ENCODE data around the gene LRP4.

The LRP4 gene

GRCh38 chr11:46845740-46846509, 72.4 kb downstream of the LRP4 start, which contains the start of gene CKAP5:
Gene CKAP5, minus strand, starts transcription at chr11:46846280. Its CDS starts 25,049 bp downstream, at chr11:46821231.
- DNase-seq (ENCODE audit: low read depth) = peak; percentile 88

DNA sequence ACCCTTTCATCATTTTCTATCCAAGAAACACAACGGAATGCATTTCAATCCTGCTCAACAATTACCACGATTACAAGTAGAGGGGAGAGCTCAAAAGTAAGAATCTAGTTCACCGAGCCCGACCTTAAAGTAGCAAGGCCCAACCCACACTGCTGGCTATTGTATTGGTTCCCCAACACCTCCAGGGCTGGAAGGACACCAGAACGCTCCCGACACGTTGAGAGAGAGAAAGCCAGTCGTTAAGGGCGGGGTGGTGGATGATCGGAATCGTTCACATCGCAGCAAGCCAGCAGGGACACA, 73.0 kb downstream of the LRP4 start:
- DNase-seq (ENCODE audit: low read depth) = no peak

DNA sequence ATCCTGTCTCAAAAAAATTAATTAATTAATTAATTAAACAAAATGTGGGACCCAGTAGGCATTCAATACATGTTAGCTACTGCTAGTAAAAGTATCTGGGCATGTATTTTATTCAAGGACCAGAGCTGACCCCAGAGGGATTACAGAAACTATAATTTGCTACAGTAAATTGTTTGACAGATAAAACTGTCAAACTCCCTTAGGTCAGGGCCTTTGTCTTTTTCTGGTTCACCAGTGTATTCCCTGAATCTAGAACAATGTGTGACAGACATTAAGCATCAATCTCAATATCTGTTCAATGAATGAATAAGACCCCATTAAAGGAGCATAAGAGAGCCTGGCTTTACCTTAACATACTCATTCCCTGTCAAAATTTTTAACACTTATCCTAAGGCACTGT, 78.2 kb downstream of the LRP4 start:
- no peak for DNase-seq (ENCODE audit: low read depth)

GRCh38 chr11:46838501-46838900, 79.8 kb downstream of the LRP4 start:
- DNase-seq (ENCODE audit: low read depth) = no peak

- no peak for DNase-seq (ENCODE audit: low read depth)
Measured at GRCh38 chr11:46837860-46838259, 80.5 kb downstream of the LRP4 start.

GRCh38 chr11:46836870-46837269, 81.5 kb downstream of the LRP4 start:
- no peak for DNase-seq (ENCODE audit: low read depth)

- no peak for DNase-seq (ENCODE audit: low read depth)
Measured at GRCh38 chr11:46836431-46836830, 81.9 kb downstream of the LRP4 start.

GRCh38 chr11:46835897-46836296, 82.5 kb downstream of the LRP4 start:
- DNase-seq (ENCODE audit: low read depth) = no peak

DNA sequence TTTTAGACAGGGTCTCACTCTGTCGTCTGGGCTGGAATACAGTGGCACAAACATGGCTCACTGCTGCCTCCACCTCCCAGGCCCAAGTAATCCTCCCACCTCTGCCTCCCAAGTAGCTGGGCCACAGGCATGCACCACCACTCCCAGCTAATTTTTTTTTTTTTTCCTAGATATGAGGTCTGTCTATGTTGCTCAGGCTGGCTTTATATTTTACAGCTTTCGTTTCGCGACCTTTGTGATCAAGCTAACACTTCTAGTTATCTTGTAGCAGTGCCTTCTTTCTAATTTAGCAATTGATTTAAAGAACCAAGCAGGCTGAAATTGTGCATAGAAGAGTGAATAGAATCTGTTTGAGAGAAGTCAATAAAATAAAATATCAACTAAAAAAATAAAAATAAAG, 83.5 kb downstream of the LRP4 start:
- DNase-seq (ENCODE audit: low read depth) = no peak

GRCh38 chr11:46832511-46833214, 85.7 kb downstream of the LRP4 start:
- DNase-seq (ENCODE audit: low read depth) = no peak

DNA sequence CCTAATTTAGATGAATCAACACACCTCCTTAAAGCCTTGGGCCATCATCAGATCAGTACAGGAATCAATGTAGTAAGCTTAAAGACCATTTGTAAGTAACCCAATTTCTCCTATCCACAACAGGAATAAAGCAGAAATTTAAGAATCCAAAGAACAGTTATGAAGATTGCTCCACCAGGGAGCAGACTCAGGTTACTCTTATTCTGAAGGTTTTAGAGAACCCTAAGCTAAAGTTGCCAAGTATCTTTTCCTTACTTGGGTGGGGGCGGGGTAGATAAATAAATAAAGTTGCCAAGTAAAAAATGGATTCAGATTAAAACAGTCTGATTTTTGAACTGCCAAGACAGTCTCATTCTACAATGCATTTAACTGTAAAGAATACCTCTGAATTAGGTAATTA, 90.4 kb downstream of the LRP4 start:
- DNase-seq (ENCODE audit: low read depth) = peak; percentile 42

GRCh38 chr11:46826310-46827044, 91.9 kb downstream of the LRP4 start:
- DNase-seq (ENCODE audit: low read depth) = peak; percentile 72

GRCh38 chr11:46808799-46809431, 109.4 kb downstream of the LRP4 start:
- peak; percentile 27 for DNase-seq (ENCODE audit: low read depth)
